Neural progenitor cell (in vitro differentiated cells): ENCODE data around the gene AP1M1.

Experiments used
- CTCF ChIP-seq: fragments of 200-600 bp; sonication (generic); IDR thresholded peaks from 2 replicates; pipeline ENCODE4 v1.5.1; 2017; ENCODE audit warnings: antibody characterized with exemption, mild to moderate bottlenecking
- EZH2 ChIP-seq: fragments of 200-600 bp; sonication (generic); IDR thresholded peaks from 2 replicates; pipeline ENCODE4 v1.6.1; 2017; ENCODE audit warnings: antibody characterized with exemption, mild to moderate bottlenecking, moderate library complexity
- EZH2phosphoT487 ChIP-seq: fragments of 200-600 bp; sonication (generic); IDR thresholded peaks from 2 replicates; pipeline ENCODE4 v1.6.1; 2017; ENCODE audit warnings: antibody characterized with exemption

- TF ChIP-seq CTCF (no peak), EZH2phosphoT487 (no peak), EZH2 (no peak)
Measured at GRCh38 chr19:16161840-16162239, 35.9 kb upstream of the AP1M1 start.
